ENCODE results near the gene KRTAP12-4.
"Not testable (repeated sequence)": the region's sequence is repeated elsewhere in the genome, so short reads cannot be mapped to it uniquely, and the experiment has no call there.

The KRTAP12-4 gene

DNA sequence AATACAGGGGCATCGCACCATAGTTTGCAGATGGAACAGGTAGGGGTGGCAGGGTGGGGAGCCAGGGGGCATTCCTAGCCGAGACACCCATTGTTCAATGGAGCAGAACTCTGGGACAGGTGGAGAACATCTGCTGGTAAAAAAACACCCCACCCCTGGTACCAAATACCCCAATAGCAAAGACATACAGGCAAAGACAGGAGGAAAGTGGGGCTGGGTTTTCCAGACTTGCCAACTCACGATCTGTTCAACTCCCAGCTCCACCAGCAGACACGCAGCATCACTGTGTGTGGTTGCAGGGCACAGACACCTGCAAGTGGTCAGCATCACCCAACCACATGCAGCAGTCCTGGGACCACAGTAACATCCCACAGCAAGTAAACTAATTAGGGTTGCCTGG, 42.9 kb downstream of the KRTAP12-4 start:
- DNase-seq (ENCODE audit: low read depth, low spot score) = no peak

DNA sequence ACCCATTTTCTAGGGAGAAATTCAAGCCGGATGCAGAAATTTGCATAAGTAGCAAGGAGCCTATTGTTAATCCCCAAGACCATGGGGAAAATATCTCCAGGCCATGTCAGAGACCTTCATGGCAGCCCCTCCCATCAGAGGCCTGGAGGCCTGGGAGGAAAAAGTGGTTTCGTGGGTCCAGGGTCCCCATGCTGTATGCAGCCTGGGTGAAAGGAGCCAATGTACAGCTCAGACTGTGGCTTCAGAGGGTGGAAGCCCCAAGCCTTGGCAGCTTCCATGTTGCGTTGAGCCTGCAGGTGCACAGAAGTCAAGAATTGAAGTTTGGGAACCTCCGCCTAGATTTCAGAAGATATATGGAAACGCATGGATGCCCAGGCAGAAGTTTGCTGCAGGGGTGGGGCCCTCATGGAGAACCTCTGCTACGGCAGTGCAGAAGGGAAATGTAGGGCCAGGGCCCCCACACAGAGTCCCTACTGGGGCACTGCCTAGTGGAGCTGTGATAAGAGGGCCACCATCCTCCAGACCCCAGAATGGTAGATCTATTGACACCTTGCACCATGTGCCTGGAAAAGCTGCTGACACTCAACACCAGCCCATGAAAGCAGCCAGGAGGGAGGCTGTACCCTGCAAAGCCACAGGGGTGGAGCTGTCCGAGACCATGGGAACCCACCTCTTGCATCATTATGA, 44.2 kb downstream of the KRTAP12-4 start:
- DNase-seq (ENCODE audit: low read depth, low spot score) = not testable (repeated sequence)

DNA sequence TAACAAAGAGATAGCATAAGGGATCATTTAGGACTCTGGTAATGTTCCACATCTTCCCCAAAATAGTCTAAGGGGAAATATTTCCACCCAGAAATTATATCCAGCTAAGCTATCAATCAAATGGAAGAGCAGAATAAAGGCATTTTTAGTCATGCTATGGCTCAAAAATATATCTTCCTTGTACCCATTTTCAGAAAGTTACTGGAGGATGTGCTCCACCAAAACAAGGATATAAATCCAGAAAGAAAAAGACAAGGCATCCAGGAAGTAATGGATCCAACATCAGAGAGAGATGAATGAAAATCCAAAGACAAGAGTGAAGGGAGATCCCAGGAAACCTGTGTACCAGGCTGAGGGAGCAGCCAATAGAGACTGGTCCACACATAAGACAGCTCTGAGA, 45.3 kb downstream of the KRTAP12-4 start:
- no peak for DNase-seq (ENCODE audit: low read depth, low spot score)

DNA sequence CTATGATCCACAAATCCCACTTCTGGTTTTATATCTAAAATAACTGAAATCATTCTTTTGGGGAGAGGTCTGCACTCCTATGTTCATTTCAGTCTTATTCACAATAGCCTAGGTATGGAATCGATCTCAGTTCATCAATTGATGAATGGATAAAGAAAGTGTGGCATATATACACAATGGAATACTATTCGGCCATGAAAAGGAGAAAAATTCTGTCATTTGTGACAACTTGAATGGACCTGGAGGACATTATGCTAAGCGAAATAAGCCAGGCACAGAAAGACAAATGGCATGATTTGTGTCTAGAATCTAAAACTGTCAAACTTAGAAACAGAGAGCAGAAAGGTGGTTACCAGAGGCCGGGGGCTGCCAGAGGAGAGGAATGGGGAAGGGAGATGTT, 48.0 kb downstream of the KRTAP12-4 start:
- DNase-seq (ENCODE audit: low read depth, low spot score) = no peak
